ENCODE results near the gene LAMC3.

LAMC3 gene

GRCh38 chr9:131046581-131047202, 37.7 kb downstream of the LAMC3 start:
- no peak overlapping the region for H3K27ac ChIP-seq
- TF ChIP-seq CTCF (conservative IDR thresholded peaks at IDR 0.05), result peak; percentile 97

- H3K27ac ChIP-seq, result no peak overlapping the region
- TF ChIP-seq CTCF (conservative IDR thresholded peaks at IDR 0.05), result no peak
Observed at GRCh38 chr9:131048332-131048731, 39.4 kb downstream of the LAMC3 start.

- no peak overlapping the region for H3K27ac ChIP-seq
- TF ChIP-seq CTCF (conservative IDR thresholded peaks at IDR 0.05), result no peak
Observed at GRCh38 chr9:131048820-131049219, 39.8 kb downstream of the LAMC3 start.

- TF ChIP-seq CTCF (conservative IDR thresholded peaks at IDR 0.05), result no peak
- H3K27ac ChIP-seq, result no peak overlapping the region
Observed at GRCh38 chr9:131049829-131050715, 41.1 kb downstream of the LAMC3 start.

- no peak for TF ChIP-seq CTCF (conservative IDR thresholded peaks at IDR 0.05)
- no peak overlapping the region for H3K27ac ChIP-seq
Observed at GRCh38 chr9:131050831-131051230, 41.9 kb downstream of the LAMC3 start.

- no peak overlapping the region for H3K27ac ChIP-seq
- TF ChIP-seq CTCF (conservative IDR thresholded peaks at IDR 0.05), result no peak
Observed at GRCh38 chr9:131051592-131052517, 42.9 kb downstream of the LAMC3 start.

- TF ChIP-seq CTCF (conservative IDR thresholded peaks at IDR 0.05), result no peak
- no peak overlapping the region for H3K27ac ChIP-seq
Observed at GRCh38 chr9:131053896-131054295, 44.9 kb downstream of the LAMC3 start.
